Mesenchymal stem cell (in vitro differentiated cells and primary cell): ENCODE data around the gene TRAPPC2L.

Source experiments
- DNase-seq: peaks from one replicate; pipeline ENCODE4 v3.0.0-alpha.2; 2013
- H2AFZ ChIP-seq: one replicate; pipeline ENCODE4 v1.6.1; 2013; ENCODE audit warnings: low read depth, mild to moderate bottlenecking, control low read depth, inconsistent platforms, low read length, moderate library complexity
- H2AK5ac ChIP-seq: 2 replicates; pipeline ENCODE4 v1.6.1; 2013; ENCODE audit warnings: low read length, moderate library complexity, mild to moderate bottlenecking, inconsistent platforms; ENCODE audit not compliant: severe bottlenecking
- H2BK120ac ChIP-seq: one replicate; pipeline ENCODE4 v1.6.1; 2013; ENCODE audit warnings: low read depth, mild to moderate bottlenecking, inconsistent platforms, low read length, moderate library complexity
- H2BK12ac ChIP-seq, 2 experiments: one replicate each; pipeline ENCODE4 v1.6.1; 2013; ENCODE audit warnings: inconsistent platforms in 2 of 2, low read length in 2 of 2, mild to moderate bottlenecking in 2 of 2, moderate library complexity in 2 of 2, control low read depth in 1 of 2
- H2BK15ac ChIP-seq: one replicate; pipeline ENCODE4 v1.6.1; 2013; ENCODE audit warnings: mild to moderate bottlenecking, low read depth, inconsistent platforms; ENCODE audit not compliant: poor library complexity, severe bottlenecking
- H2BK5ac ChIP-seq: 2 replicates; pipeline ENCODE4 v1.6.1; 2013; ENCODE audit warnings: low read depth, mild to moderate bottlenecking, low read length, control low read depth, inconsistent platforms; ENCODE audit not compliant: poor library complexity, severe bottlenecking
- H3K14ac ChIP-seq, 2 experiments: one replicate each; pipeline ENCODE4 v1.6.1; 2013; ENCODE audit warnings: inconsistent platforms in 2 of 2, low read length in 2 of 2, control low read depth in 1 of 2, mild to moderate bottlenecking in 1 of 2, moderate library complexity in 1 of 2
- H3K18ac ChIP-seq, 2 experiments: one replicate each; pipeline ENCODE4 v1.6.1; 2013; ENCODE audit warnings: inconsistent platforms in 2 of 2, low read length in 2 of 2, control low read depth in 1 of 2, low read depth in 1 of 2, mild to moderate bottlenecking in 1 of 2
- H3K23ac ChIP-seq, 2 experiments: one replicate each; pipeline ENCODE4 v1.6.1; 2013; ENCODE audit warnings: inconsistent platforms in 2 of 2, low read length in 2 of 2, mild to moderate bottlenecking in 2 of 2, moderate library complexity in 2 of 2, control low read depth in 1 of 2
- H3K27ac ChIP-seq: 2 replicates; pipeline ENCODE4 v1.5.1; 2013; ENCODE audit warnings: mild to moderate bottlenecking, moderate library complexity, low read length, control low read depth, inconsistent platforms; ENCODE audit not compliant: poor library complexity, severe bottlenecking
- H3K27me3 ChIP-seq, 2 experiments: 2 replicates each; pipeline versions ENCODE4 v1.6.1 to v1.7.0; 2013; ENCODE audit warnings: low read length in 2 of 2, mild to moderate bottlenecking in 2 of 2, moderate library complexity in 2 of 2, control low read depth in 1 of 2, inconsistent platforms in 1 of 2; ENCODE audit not compliant: control insufficient read depth in 1 of 2, insufficient read depth in 1 of 2
- H3K36me3 ChIP-seq, 2 experiments: 2 replicates each; pipeline versions ENCODE4 v1.6.1 to v1.7.0; 2013; ENCODE audit warnings: low read length in 2 of 2, control low read depth in 1 of 2, inconsistent platforms in 1 of 2, low read depth in 1 of 2, mild to moderate bottlenecking in 1 of 2; ENCODE audit not compliant: insufficient read depth in 2 of 2, control insufficient read depth in 1 of 2
- H3K4ac ChIP-seq, 2 experiments: one replicate each; pipeline ENCODE4 v1.6.1; 2013; ENCODE audit warnings: inconsistent platforms in 2 of 2, low read length in 2 of 2, mild to moderate bottlenecking in 2 of 2, moderate library complexity in 2 of 2, control low read depth in 1 of 2, low read depth in 1 of 2
- H3K4me1 ChIP-seq: 2 replicates; pipeline ENCODE4 v1.6.1; 2013; ENCODE audit warnings: low read depth, low read length, control low read depth; ENCODE audit not compliant: control insufficient read depth, insufficient read depth
- H3K4me2 ChIP-seq: 2 replicates; pipeline ENCODE4 v1.6.1; 2013; ENCODE audit warnings: low read length, mild to moderate bottlenecking, inconsistent platforms; ENCODE audit not compliant: poor library complexity, severe bottlenecking
- H3K4me3 ChIP-seq, 2 experiments: 2 replicates each; pipeline versions ENCODE4 v1.5.1 to v1.7.0; 2013; ENCODE audit warnings: low read length in 2 of 2, mild to moderate bottlenecking in 2 of 2, control low read depth in 1 of 2, low read depth in 1 of 2; ENCODE audit not compliant: insufficient read depth in 1 of 2
- H3K79me1 ChIP-seq: replicated peaks from 2 replicates; pipeline ENCODE4 v1.6.1; 2013; ENCODE audit warnings: mild to moderate bottlenecking, control low read depth, low read length, inconsistent platforms; ENCODE audit not compliant: poor library complexity, severe bottlenecking
- H3K9ac ChIP-seq: 2 replicates; pipeline ENCODE4 v1.7.0; 2013; ENCODE audit warnings: mild to moderate bottlenecking, low read length, moderate library complexity
- H3K9me3 ChIP-seq: 2 replicates; pipeline ENCODE4 v1.7.0; 2013; ENCODE audit warnings: mild to moderate bottlenecking, low read length; ENCODE audit not compliant: control insufficient read depth
- H4K8ac ChIP-seq: one replicate; pipeline ENCODE4 v1.6.1; 2013; ENCODE audit warnings: inconsistent platforms, mild to moderate bottlenecking, low read length, moderate library complexity
- H4K91ac ChIP-seq: one replicate; pipeline ENCODE4 v1.6.1; 2013; ENCODE audit warnings: mild to moderate bottlenecking, low read length, inconsistent platforms
- WGBS: methylation state at CpG from one replicate; pipeline ENCODE4 v1.1.7; 2013; ENCODE audit warnings: mixed read lengths; 5-methylcytosine and 5-hydroxymethylcytosine counted together

The TRAPPC2L gene

DNA sequence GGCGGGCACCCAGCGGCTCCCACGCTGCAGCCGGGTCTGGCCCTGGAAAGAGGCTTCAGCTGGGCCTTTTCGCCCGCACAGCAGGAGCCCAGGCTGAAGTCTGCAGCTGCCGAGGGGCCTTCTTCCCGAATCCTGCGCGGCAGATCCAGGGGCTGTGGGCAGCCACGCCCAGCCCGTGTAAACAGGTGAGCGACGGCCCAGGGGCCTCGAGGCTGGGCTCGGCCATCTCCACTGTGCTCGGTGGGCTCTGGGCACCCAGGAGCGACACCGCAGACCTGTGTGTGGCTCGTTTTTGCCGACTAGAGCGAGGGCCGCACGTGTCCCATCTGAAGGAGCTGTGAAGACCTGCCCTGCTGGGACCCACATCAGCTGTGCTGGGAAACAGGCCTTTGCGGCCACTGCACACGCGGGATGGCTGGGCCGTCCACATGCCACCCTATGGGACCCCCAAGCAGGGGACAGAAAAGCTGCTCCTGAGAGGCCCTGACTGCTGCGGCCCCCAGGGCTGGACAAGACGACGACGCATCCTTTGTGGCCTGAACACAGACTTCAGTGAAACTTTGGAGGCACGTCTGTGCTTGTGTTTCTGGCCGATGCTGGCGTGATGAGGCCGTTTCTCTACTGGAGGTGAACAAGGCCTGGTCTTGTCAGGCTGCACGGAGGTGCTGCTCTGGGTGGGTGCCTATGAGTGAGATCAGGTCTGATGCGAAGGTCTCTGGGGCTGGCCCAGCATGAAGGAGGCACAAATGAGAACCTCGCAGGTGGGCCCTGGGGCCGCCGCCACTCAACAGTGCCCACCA is 40.0 kb upstream of the TRAPPC2L start:
- Histone ChIP-seq H3K36me3 (peaks cover 4 to 25% of the 10 kb centered on the region in 2 experiments), H3K9ac (no peak overlapping the region), H2AFZ (no peak overlapping the region), H3K79me1 (no peaks in the 10 kb centered on the region), H3K4me3 (no peak overlapping the region), H2AK5ac (no peak overlapping the region), H3K4me1 (peaks cover 12% of the 10 kb centered on the region), H3K23ac (no peak overlapping the region), H3K14ac (no peak overlapping the region), H3K4me2 (no peak overlapping the region), H2BK120ac (no peak overlapping the region), H3K9me3 (no peaks in the 10 kb centered on the region), H2BK15ac (no peak overlapping the region), H3K4ac (no peak overlapping the region), H2BK5ac (no peak overlapping the region), H2BK12ac (no peak overlapping the region), H4K8ac (no peak overlapping the region), H3K27ac (no peak overlapping the region), H4K91ac (no peak overlapping the region), H3K18ac (no peak overlapping the region), H3K27me3 (no peaks in the 10 kb centered on the region)
- no peak for DNase-seq
- 92% methylated on average over 41 of the region's 41 CpGs for WGBS

DNA sequence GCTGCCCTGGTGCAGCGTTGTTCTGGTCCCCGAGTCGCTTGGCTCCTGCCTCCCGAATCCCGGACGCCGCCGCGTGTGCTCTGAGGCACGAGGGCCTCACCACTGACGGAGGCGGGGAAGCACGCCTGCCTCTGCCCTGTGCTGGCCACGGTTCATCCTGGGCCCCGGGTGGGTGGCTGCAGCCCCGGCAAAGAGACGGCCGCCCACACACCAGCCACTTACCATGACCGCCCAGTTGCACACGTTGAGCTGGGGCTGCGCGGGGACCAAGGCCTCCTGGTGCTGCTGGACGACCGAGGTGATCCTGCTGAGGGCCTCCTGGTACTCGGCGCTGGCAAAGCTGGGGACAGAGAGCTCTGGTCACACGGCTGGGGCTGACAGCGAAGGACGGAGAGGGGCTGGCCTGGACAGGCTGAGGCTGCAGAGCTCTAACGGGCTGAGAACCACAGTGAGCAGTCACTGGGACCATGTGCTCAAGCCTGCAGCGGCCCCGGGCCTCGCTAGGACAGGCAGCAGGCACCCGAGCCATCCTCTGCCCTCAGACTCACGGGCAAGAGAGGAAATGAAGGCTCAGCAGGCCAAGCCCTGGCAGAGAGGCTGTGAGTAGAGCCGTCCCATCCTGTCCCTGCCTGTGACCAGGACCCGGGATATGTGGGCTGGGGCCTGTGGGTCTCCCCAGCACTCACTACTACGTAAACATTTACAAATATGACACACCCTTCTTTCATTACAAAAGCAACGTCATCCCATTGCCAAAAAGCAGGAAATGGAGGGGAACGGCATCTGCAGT is 38.9 kb upstream of the TRAPPC2L start:
- Histone ChIP-seq H4K8ac (no peak overlapping the region), H3K9ac (no peak overlapping the region), H2BK5ac (no peak overlapping the region), H2BK120ac (no peak overlapping the region), H2BK12ac (no peak overlapping the region), H2AK5ac (no peak overlapping the region), H4K91ac (peak overlapping the region; percentile 18), H3K18ac (no peak overlapping the region), H2AFZ (no peak overlapping the region), H2BK15ac (no peak overlapping the region), H3K4me2 (no peak overlapping the region), H3K36me3 (peaks cover 14 to 36% of the 10 kb centered on the region in 2 experiments), H3K14ac (no peak overlapping the region), H3K27me3 (no peaks in the 10 kb centered on the region), H3K79me1 (no peaks in the 10 kb centered on the region), H3K4me1 (peaks cover 5% of the 10 kb centered on the region), H3K4me3 (no peak overlapping the region), H3K4ac (no peak overlapping the region), H3K23ac (no peak overlapping the region), H3K27ac (no peak overlapping the region), H3K9me3 (no peaks in the 10 kb centered on the region)
- WGBS = 89% methylated on average over 40 of the region's 40 CpGs
- no peak for DNase-seq

DNA sequence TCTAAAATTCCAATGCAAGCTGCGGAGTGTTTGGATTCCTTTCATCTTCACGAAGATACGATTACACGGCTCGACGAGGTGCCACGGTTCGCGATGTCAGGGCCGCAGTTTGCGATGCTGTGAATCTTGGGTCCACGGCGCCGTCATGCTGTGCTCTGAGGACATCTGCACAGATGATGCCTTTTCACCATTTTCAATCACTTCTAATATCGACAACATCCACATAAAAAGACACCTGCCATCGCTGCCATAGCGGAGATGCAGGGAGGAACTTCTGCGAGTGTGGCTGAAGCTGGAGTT is 38.4 kb upstream of the TRAPPC2L start:
- H3K18ac ChIP-seq = no peak overlapping the region
- no peak overlapping the region for H4K91ac ChIP-seq
- no peak overlapping the region for H2AK5ac ChIP-seq
- peaks cover 16 to 37% of the 10 kb centered on the region in 2 experiments for H3K36me3 ChIP-seq
- DNase-seq = no peak
- no peak overlapping the region for H2AFZ ChIP-seq
- no peak overlapping the region for H3K4me2 ChIP-seq
- H2BK120ac ChIP-seq = no peak overlapping the region
- H2BK5ac ChIP-seq = no peak overlapping the region
- no peaks in the 10 kb centered on the region for H3K79me1 ChIP-seq
- H3K4me1 ChIP-seq = peaks cover 5% of the 10 kb centered on the region
- H3K4me3 ChIP-seq = no peak overlapping the region
- H2BK12ac ChIP-seq = no peak overlapping the region
- H3K9me3 ChIP-seq = no peaks in the 10 kb centered on the region
- no peaks in the 10 kb centered on the region for H3K27me3 ChIP-seq
- H2BK15ac ChIP-seq = no peak overlapping the region
- no peak overlapping the region for H3K4ac ChIP-seq
- 93% methylated on average over 18 of the region's 18 CpGs for WGBS
- H3K14ac ChIP-seq = no peak overlapping the region
- H3K27ac ChIP-seq = no peak overlapping the region
- H3K23ac ChIP-seq = no peak overlapping the region
- H4K8ac ChIP-seq = no peak overlapping the region
- no peak overlapping the region for H3K9ac ChIP-seq

DNA sequence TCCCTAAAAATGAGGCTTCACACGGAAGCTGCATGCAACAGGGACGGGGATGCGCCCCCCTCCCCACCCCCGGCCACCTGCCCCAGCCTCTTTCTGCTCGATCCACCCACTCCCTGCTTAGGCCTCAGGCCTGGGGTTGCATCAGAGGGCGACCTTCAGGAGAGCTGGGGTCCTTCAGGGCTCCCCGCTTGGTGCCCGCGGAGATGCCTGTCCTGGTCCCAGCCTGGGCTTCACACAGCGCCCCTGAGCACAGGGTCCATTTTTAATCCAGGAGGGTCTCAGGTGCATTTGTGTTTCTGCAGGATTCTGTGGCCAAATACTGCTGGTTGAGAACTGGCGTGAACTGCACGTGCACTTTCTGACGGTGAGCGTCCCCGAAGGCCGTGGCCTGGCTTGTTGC is 37.8 kb upstream of the TRAPPC2L start:
- H4K8ac ChIP-seq = no peak overlapping the region
- no peak overlapping the region for H2BK15ac ChIP-seq
- 85% methylated on average over 15 of the region's 16 CpGs for WGBS
- H3K23ac ChIP-seq = no peak overlapping the region
- no peaks in the 10 kb centered on the region for H3K79me1 ChIP-seq
- no peak overlapping the region for H3K18ac ChIP-seq
- H2AK5ac ChIP-seq = no peak overlapping the region
- no peak overlapping the region for H3K9ac ChIP-seq
- no peak overlapping the region for H2BK120ac ChIP-seq
- H3K27ac ChIP-seq = no peak overlapping the region
- no peak overlapping the region for H4K91ac ChIP-seq
- H3K4me1 ChIP-seq = peaks cover 5% of the 10 kb centered on the region
- H3K4me2 ChIP-seq = no peak overlapping the region
- no peak overlapping the region for H2BK12ac ChIP-seq
- peaks cover 17 to 43% of the 10 kb centered on the region in 2 experiments for H3K36me3 ChIP-seq
- no peaks in the 10 kb centered on the region for H3K27me3 ChIP-seq
- H2BK5ac ChIP-seq = no peak overlapping the region
- DNase-seq = no peak
- no peak overlapping the region for H3K4ac ChIP-seq
- no peak overlapping the region for H3K14ac ChIP-seq
- H3K4me3 ChIP-seq = no peak overlapping the region
- H2AFZ ChIP-seq = no peak overlapping the region
- no peaks in the 10 kb centered on the region for H3K9me3 ChIP-seq
